ENCODE measurements around the gene CMTM2.

GRCh38 chr16:66541388-66542355, 37.6 kb upstream of the CMTM2 start:
- TF ChIP-seq POLR2AphosphoS5 (IDR thresholded peaks at IDR 0.05; ENCODE audit: insufficient read depth in 1 of 2, low read depth in 1 of 2), result no peak
- no peak for TF ChIP-seq CTCF (IDR thresholded peaks at IDR 0.05)
